H1 (cell line): ENCODE data around the gene SMIM32. TPM values are rescaled to one million over a fixed set of nuclear protein-coding genes. Genes with fewer than 3 reads are reported as not detected.

Experiments
- TCF12 ChIP-seq: IDR thresholded peaks from 2 replicates; pipeline ENCODE4 v1.6.1; 2011; ENCODE audit warnings: low read depth, mild to moderate bottlenecking, low read length
- polyA plus RNA-seq, 7 experiments: library from polyadenylated mRNA; depleted of rRNA in 3 of 7; stranded (reverse) in 5 of 7; unstranded in 2 of 7; fragments of >200 nt in 5 of 7; fragments of 200-250 nt in 2 of 7; gene quantifications; 1 replicate in 5 of 7; 2 replicates in 1 of 7; 4 replicates in 1 of 7; pipeline versions ENCODE4 v1.2.1 to v1.2.3, GENCODE V29; 2011 to 2013; ENCODE audit warnings: missing spikeins in 2 of 7, mixed read lengths in 2 of 7
- total RNA-seq: library from RNA; stranded (reverse); fragmentation: NEBNext Ultra II Directional; extraction: Animal tissue kit (Norgen Biotek cat#: 25700); gene quantifications from 2 replicates; pipeline ENCODE4 v1.2.1, GENCODE V29; 2021

The SMIM32 gene
- total and polyA plus RNA-seq, 2 of the 8 experiments (the other 6 are each of a cell fraction or from before 2014, with no cell fraction given): 0.09 to 0.22 TPM

GRCh38 chr5:136212252-136212721, 19.3 kb upstream of the SMIM32 start (continued):
- 0 out of 2 replicates have a peak, but pooled peaks have one; percentile 60 for TF ChIP-seq TCF12
